HG03280 (cell line): Measurements from ENCODE around the gene FAM222A.

Experiments used
- ATAC-seq: cut with Tn5 transposase; IDR thresholded peaks from one replicate; pipeline ENCODE4 v1.9.1; 2021; ENCODE audit warnings: mild to moderate bottlenecking, moderate library complexity; ENCODE audit not compliant: unreplicated experiment

Gene FAM222A

GRCh38 chr12:109737126-109737525, 23.5 kb downstream of the FAM222A start:
- ATAC-seq, result no peak

- ATAC-seq, result no peak
These were observed 24.0 kb downstream of the FAM222A start for GRCh38 chr12:109737631-109738030.

- ATAC-seq, result no peak
These were observed 24.6 kb downstream of the FAM222A start for GRCh38 chr12:109738209-109738608.

- no peak for ATAC-seq
These were observed 25.4 kb downstream of the FAM222A start for GRCh38 chr12:109738878-109739665.

- ATAC-seq, result no peak
These were observed 26.4 kb downstream of the FAM222A start for GRCh38 chr12:109739747-109740693.

- ATAC-seq, result no peak
These were observed 27.1 kb downstream of the FAM222A start for GRCh38 chr12:109740694-109741245.

GRCh38 chr12:109741286-109741969, 27.8 kb downstream of the FAM222A start:
- no peak for ATAC-seq

GRCh38 chr12:109741970-109742703, 28.5 kb downstream of the FAM222A start:
- no peak for ATAC-seq

GRCh38 chr12:109743076-109743910, 29.7 kb downstream of the FAM222A start:
- no peak for ATAC-seq

GRCh38 chr12:109744026-109744425, 30.4 kb downstream of the FAM222A start:
- ATAC-seq, result no peak

- no peak for ATAC-seq
These were observed 31.6 kb downstream of the FAM222A start for GRCh38 chr12:109744986-109745942.

GRCh38 chr12:109752117-109753053, 38.8 kb downstream of the FAM222A start:
- no peak for ATAC-seq

- ATAC-seq, result no peak
These were observed 39.4 kb downstream of the FAM222A start for GRCh38 chr12:109753054-109753401.

GRCh38 chr12:109753959-109754358, 40.3 kb downstream of the FAM222A start:
- no peak for ATAC-seq

GRCh38 chr12:109756457-109756856, 42.8 kb downstream of the FAM222A start:
- ATAC-seq, result no peak

- no peak for ATAC-seq
These were observed 44.1 kb downstream of the FAM222A start for GRCh38 chr12:109757671-109758265.
